ENCODE measurements around the gene RFX7.

- no peak for TF ChIP-seq CTCF (IDR thresholded peaks at IDR 0.05; ENCODE audit: low read length)
- no peak for TF ChIP-seq EZH2 (IDR thresholded peaks at IDR 0.05; ENCODE audit: borderline replicate concordance, low read length)
Measured at GRCh38 chr15:56202701-56203100, 41.0 kb downstream of the RFX7 start.
